ENCODE results near the gene SPATA19.

Gene SPATA19

DNA sequence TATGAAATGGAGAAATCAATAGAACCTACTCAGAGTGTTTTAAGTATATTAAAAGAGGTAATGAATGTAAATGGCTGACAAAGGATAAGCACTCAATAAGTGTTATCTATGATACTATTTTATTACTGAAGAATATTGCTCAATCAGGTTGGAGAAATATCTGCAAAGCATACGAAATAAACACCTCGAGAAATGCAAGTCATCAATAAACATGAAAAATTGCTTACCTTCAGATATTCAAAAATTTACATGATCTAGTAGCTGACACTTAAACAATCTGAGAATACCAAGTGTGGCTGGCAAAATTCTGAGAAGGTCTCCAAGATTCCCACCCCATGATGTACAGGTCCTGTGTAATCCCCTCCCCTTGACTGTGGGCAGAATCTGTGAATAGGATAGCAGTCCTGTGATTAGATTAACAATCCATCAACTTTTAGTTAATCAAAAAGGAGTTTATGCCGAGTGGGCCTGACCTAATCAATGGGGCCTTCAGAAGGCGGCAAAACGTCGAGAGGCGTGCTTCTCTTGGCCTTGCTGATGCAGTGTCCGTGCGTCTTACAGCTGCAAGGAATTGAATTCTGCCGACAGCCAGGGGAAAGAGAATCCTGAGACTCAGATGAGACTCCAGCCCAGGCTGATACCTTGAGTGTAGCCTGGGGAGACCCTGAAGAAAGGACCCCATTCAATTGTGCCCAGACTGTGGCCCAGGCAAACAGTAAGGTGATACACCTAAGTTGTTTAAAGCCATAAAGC lies 49.1 kb downstream of the SPATA19 start:
- no peak overlapping the region for H3K4me3 ChIP-seq (ENCODE audit: low read depth, low read length)
- no peak for TF ChIP-seq CTCF (IDR thresholded peaks at IDR 0.05; ENCODE audit: low read depth, low read length)

- H3K4me3 ChIP-seq (ENCODE audit: low read depth, low read length) = no peak overlapping the region
- TF ChIP-seq CTCF (IDR thresholded peaks at IDR 0.05; ENCODE audit: low read depth, low read length) = no peak
Observed at GRCh38 chr11:133795088-133795487, 50.2 kb downstream of the SPATA19 start.

GRCh38 chr11:133794205-133794604 lies 51.1 kb downstream of the SPATA19 start:
- no peak overlapping the region for H3K4me3 ChIP-seq (ENCODE audit: low read depth, low read length)

GRCh38 chr11:133793271-133794035 lies 51.9 kb downstream of the SPATA19 start:
- no peak overlapping the region for H3K4me3 ChIP-seq (ENCODE audit: low read depth, low read length)
- TF ChIP-seq CTCF (IDR thresholded peaks at IDR 0.05; ENCODE audit: low read depth, low read length) = no peak

More at GRCh38 chr11:133794205-133794604, 51.1 kb downstream of the SPATA19 start:
- TF ChIP-seq CTCF (IDR thresholded peaks at IDR 0.05; ENCODE audit: low read depth, low read length) = no peak

DNA sequence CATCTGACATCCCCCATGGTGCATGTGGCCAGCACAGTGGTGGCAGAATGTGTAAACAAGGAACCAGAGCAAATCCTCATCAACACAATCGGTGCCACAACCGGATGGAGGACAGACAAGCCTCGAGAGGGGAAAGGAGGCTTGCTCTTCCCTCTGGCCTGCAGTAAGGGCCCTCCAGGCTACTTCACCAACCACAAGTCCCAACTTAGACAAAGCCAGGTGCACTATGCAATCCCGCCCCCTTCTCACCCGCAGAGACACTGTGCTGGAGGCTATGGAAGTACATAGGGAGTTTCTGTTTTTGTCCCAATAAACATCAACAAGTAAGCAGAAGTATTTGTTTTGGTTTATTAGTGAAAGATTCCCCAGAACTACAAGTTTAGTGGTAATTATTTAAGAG lies 54.3 kb downstream of the SPATA19 start:
- TF ChIP-seq CTCF (IDR thresholded peaks at IDR 0.05; ENCODE audit: low read depth, low read length) = no peak
- H3K4me3 ChIP-seq (ENCODE audit: low read depth, low read length) = no peak overlapping the region

Measured in WI38 (cell line).